HG02678 (cell line): ENCODE data around the gene RAPGEF1.

Experiments
- ATAC-seq: cut with Tn5 transposase; IDR thresholded peaks from one replicate; pipeline ENCODE4 v1.9.1; 2021; ENCODE audit warnings: mild to moderate bottlenecking, moderate library complexity; ENCODE audit not compliant: unreplicated experiment

RAPGEF1 gene

DNA sequence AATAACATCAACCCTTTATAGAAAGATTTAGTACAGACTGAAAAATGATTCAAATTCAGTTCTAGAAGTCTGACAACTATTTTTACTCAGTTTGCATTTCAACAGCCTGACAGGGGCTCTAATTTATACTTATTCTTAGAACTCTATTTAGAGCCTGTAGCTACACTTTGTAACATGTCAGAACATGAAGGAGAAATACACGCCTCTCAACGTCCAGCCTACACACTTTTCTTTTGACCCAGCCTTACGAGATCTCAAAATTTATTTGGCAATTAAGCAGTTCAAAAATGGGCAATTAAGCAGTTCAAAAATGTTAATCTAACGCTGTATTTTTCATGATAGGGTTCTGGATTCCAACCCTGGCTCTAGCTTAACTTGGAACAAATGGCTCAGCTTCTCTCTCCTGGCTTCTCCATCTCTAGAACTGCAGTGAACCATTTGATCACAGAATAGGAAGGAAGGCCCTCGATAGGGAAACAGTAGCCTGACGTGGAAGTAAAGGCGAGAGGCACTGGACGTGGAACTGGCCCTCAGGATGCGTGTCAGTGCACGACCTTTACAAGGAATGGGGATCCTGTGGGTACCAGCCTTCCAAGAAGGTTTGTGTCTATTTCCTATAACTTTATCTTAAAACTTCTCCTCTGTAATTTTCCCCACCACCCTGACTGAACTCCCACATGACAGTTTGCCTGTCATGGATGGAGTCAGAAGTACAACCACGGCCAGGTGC lies 128.1 kb downstream of the RAPGEF1 start:
- ATAC-seq, result no peak

DNA sequence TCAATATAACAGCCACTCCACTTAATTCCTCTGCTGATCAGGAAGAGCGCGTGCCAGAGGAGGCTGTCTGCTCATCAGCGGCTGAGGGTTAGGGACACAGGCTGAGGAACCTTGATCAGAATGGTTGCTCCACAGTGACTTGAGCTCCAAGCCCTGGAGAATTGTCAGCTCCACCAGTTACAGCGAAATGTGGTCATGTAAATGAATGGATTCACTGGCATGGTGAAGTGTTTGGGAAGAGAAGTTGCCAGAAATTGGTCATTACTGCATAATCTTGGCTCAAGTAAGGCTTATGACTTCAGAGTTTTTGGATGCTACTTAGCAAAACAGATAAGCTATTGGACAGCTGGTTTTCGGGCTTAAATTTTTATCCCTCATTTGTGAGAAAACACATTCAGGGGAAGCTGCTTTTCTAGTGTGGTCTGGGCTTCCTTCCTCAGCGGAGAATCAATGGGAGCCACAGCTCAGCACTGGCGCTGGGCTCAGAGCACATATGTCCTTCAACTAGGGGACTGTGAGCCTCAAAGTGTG lies 129.6 kb downstream of the RAPGEF1 start:
- no peak for ATAC-seq

DNA sequence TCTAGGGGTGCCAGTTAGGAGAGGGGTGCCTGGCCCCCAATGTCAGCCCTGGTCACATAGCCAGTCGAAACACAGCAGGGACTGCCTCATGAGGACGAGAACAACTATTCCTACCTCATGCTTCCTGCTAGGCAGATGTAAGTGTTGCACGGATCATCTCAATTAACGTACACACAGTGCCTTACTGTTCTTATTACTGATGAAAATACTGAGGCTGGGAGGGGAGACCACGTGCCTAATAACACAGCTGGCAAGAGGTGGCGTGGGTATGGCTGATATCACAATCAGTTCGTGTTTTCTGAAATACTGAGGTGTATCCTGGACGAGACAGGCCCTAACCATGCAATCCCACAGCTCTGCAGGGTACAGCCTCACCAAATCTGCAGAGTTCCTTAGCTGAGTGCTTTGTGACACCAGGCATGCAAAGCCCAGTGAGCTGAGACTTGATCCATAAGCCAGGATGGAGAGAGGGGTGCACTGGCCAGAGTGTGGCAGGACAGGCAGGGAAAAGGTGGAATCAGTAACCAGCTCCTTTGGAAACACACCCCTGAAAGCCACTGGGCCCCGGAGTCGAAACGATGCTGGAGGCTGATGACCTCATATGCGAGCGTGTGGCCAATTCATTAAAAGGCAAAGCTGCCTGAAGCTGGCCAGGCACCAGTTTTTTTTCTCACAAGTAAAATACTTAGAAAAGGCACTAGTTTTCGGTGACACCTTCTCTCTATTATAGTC lies 130.6 kb downstream of the RAPGEF1 start:
- ATAC-seq, result no peak

DNA sequence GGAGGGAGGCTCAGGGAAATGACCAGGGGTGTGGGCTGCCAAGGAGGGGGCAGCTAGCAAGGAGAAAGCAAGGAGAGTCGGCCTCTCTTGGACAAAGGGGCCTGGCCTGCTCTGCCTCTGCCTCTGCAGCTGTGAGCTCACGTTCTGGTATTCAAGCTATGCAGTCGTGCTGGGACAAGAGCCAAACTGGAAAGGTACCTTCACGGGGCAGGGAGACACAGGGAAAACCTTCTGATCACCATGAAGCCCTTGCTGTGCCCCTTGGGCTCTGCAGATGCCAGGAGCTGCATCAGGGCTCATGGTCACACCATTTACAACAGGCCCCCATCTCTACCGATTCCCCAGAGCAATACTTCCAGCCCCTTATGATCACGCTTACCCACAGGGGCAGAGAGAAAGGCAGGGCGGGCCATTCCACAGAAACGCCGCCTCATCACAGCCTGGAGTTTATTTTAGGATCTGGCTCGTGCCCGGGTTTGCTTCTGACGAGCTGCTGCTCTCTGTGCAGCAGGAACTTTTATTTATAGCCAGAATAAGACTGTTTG lies 131.3 kb downstream of the RAPGEF1 start:
- ATAC-seq, result no peak

DNA sequence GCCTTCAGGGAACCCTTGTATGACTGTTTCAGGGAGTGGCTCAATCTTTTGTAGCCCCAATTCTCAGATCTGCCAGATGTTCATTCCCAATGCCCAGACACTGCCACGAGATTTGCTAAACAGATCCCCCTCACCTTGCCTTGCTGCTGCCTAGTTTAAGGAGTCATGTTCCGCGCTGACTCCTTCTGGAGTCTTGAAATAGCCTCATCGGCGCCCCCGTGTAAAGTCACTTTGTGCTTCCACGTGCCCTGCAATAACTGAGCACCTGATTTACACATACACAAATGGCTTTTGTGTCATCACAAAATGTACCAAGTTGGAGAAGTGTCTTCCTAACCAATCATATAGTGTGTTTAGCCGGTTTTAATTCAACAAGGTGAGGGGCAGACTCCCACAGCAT lies 132.3 kb downstream of the RAPGEF1 start:
- ATAC-seq, result no peak

DNA sequence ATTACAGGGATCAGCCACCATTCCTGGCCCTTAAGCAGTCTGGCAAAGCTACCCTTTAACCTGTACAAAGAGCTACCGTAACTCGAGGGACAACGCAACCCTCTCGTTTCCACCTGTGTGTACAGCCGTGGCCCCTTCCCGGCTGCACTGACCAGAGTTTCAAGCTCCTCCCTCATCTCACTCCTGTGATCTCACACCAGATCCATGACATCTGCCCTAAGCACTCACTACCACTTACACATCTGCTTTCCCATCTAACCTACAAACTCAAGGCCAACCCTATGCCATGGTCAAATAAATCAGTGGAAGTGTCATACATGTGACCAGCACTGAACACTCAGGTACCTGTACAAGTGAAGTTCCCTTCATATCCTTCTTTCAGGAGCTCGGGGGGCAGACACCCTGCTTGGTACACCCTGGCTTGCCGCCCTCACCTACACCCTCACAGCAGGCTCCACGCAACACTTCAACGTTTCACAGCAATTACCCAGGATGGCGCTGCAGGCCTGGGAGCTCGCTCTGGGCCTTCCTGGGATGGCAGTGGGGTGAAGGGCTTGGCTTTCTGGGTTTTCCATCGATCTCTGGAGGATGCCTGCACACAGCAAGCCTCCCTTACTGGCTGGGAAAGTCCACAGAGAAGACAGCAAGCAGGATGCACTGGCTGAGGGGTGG lies 132.8 kb downstream of the RAPGEF1 start:
- ATAC-seq, result no peak

DNA sequence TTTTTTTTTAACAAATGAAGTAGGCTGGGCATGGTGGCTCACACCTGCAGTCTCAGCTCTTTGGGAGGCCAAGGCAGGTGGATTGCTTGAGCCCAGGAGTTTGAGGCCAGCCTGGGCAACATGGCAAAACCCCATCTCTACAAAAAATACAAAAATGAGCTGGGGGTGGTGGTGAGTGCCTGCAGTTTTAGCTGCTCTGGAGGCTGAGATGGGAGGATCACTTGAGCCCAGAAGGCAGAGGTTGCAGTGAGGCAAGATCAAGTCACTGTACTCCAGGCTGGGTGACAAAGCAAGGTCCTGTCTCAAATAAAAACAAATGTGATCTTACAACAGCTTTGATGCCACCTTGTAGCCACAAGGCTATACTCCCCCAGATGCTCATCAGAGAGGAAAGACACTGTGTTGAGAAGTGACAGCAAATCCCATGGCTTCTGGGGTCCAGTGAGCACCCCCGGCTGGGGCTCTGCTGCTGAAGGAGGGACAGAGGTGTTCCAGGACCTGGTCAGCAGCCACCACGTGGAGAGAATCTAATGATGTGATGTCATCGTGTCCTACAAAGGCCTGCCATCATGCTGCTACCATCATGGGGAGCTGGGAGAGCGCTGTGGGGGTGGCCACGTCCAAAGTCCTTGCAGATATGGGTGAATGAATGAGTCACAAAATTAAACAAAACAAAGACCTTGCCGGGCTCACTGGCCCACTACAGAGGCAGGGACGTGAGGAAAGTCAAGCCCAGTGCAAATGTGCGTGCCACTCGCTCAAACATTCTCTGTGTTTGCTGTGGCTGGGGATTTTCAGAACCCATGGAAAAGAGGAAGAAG lies 133.9 kb downstream of the RAPGEF1 start:
- no peak for ATAC-seq

DNA sequence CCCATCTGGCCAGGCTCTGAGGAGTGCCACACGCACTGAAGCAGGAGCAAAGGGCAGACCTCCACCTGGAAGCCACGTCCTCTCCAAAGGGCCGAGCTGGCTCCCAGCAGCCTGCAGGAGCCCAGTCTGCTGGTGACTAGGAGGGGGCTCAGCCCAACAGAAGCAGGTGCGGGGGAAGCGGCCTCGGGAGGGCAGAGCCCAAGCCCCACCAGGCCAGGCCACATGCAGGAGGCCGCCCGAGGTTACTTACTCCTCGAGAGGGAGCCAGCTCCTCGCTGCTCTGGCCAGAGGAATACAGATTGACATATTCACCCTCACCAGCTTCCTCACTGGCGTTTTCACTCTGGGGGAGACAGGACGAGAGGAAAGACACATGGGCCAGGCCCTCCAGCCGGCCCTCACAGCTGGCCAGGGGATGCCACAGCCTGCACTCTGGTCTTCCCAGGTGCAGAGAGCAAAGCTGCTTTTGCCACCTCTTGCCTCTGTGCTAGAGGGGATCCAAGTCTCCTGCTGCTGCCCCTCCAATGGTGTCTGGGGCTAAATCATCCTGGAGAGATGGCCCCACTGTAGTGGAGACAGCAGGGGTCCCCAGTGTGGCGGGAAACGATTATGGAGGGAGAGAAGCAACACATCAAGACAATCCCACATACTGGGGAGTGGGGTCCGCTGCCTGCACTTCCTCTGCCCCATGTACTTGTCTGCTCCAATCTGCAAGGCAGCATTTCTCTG lies 136.0 kb downstream of the RAPGEF1 start:
- no peak for ATAC-seq

DNA sequence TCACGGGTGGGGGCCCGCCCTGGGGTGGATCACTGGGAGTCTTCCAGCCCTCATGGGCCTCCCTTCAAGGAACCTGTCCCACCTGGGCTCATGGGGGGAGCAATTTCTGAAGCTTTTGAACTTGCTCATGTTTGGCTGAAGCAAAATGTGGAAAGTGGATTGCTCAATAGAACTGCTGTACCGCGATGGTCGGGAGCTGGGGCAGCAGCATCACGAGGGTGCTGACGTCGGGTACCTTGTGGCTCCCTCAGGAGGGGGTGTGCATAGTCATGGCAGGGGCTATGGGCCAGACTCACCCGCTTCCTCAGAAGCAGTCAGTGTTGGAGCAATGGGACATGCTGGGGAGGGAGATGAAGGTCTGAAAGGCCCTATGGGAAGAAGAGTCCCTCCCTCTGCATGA lies 136.7 kb downstream of the RAPGEF1 start:
- no peak for ATAC-seq

DNA sequence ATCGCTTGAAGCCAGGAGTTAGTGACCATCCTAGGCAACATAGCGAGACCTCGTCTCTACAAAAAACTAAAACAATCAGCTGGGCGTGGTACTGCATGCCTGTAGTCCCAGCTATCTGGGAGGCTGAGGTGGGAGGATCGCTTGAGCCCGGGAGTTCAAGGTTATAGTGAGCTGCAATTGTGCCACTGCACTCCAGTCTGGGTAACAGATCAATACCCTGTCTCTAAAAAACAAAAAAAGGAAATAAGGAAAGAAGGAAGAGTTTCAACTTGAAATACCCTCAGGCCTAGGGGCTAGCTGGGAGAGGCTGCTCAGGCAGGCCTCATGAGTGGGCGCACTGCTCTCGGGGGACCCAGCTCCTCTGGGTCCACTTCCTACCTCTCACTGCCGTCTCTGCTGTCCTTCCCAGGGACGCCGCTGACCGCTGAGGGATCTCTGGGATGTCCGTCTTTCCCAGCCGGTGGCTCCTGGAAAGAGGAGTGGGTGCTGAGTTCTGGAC lies 138.1 kb downstream of the RAPGEF1 start:
- ATAC-seq, result no peak

DNA sequence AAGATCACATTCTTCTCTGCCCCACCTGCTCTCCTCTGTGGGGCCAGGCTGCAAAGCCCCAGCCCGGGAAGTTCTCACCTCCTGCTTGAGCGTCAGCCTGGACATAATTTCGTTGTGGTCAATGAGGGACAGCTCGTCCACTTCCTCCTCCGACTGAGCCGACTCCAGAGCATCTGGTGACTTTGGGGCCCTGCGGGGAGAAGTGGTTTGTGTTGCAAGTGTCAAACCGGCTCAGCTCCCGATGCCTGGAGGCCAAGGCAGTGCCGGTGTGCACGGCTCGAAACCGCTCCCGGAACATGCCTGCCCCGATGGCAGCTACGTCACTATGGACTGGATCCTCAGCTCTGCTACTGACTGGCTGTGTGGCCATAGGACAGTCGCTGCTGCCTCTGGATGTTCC lies 141.8 kb downstream of the RAPGEF1 start:
- ATAC-seq, result no peak

DNA sequence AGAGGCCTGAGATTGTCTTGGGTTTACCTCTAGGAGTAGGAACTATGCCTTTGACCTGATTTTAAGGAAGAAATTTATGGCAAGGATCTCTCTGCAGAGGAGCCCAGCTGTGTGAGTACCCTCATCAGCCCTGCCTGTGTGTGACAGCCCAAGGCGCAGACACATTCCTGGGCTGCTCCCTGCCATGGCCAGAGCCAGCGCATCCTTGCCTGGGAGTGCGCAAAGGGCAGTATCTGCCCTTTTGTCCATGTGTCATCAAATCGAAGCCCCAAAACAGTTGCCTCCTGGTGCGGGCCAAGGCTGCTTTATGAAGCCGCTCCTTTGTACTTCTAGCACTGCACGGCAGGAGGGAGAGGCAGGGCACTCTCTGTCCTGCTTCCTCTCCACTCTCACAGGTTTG lies 142.6 kb downstream of the RAPGEF1 start:
- no peak for ATAC-seq

DNA sequence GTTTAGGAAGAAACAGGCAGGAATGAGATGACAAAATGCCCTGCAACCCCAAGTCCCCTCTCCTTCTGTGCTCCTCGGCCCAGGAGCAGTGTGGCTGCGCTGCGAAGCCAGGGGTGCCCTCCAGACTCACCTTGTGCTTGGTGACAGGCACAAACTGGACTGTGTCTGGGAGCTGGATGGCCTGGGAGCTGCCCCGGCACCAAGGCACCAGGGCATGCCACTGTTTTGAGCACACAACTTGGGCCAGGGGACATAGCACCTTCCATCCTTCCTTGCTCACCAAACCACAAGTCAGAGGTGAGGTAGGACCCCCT lies 143.5 kb downstream of the RAPGEF1 start:
- ATAC-seq, result no peak

DNA sequence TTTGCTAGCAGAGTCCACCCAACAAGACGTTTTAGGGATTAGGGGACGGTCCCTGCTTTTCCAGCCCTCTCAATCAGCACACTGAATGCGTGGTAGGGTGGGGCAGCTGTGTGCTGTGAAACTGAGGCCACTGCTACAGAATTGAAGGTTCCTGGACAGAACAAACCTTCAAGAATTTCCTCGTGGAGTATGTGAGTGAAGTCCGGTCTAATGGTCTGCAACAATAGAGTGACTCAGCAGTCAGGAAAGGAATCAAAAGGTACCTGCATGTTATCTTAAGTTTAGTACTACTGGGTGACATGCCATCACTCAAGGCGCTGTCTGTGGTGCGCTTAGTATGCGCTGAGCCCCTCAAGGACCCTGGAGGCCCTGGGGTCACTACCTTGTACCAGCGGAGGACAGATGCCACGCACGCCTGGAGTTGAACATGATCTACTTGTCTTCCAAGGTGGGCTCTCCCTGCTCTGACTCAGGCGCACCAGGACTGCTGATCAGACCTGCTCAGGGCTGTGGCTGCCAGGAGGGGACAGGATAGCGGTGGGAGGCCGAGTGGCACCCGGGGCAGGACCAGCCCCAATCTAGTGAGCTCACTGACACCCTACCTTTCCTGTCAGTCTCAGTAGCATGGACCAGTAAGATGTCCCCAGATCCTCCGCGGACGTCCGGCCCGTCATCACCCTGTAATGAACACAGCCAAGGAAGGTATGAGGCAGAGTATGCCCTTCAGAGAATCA lies 144.0 kb downstream of the RAPGEF1 start:
- no peak for ATAC-seq

DNA sequence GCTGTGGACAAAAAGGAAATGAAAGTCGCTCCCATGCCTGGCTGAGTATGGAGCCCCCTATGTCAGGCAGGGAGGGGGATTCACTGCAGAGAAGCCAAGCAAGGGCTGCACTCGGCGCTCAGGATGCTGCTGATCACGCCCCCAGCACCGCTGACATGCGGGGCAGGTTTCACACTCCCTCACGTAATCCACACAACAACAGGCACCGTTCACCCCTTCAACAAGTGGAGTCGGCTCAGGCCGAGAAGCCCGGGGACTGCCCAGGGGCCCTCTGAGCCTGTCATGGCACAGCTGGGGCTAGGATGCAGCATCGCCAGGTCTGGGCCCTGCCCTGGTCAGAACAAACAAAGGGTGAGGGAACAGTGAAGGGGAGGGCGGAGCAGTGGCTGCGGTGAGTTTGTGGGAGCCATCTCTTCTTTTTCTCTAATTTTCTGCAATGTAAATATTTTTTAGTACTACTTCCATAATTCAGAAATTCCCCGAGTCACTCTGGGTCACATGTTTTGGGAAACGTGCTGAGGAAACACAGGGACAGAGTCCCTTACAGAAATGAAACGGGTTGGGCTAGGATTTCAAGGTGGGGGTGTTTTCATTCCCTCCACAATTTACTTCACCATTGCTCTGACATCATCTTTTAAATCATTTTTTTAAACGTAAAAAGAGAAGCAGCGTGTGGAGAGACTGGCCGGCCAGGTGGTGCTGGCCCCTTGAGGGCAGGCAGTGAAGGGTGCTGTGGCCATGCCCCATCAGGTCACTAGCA lies 144.8 kb downstream of the RAPGEF1 start:
- no peak for ATAC-seq

DNA sequence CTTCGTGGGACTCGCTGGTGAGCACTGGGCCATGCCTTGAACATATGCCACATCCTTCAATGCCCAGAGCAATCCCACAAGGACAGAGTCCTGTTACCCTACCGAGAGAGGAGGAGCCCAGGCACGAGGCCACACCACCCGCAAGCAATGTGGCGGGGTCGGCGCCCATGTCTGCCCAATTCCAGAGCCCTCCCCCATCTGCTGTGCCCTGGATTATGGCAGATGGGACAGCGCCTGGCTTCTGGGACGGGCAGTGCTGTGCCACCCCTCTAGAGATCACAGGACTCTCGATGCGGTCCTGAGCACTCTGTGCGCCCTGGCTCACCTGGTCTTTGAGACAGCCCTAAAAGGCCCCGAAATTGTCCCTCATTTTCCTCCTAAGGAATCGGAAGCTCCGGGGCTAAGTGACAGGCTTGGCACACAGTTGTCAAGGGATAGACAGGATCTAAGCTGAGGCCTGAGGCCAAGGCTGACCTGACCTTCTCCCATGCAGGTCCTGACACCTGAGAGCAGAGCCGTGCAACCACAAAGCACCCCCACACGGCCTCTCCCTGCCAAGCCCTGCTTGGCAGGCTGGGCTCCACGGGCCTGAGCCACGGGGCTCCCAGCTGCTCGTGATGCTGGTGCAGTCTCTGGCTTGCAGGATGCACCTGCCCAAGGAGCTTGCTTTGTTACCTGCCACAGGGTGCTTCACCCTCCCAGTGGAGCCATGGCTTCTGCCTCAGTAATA lies 145.8 kb downstream of the RAPGEF1 start:
- ATAC-seq, result no peak

DNA sequence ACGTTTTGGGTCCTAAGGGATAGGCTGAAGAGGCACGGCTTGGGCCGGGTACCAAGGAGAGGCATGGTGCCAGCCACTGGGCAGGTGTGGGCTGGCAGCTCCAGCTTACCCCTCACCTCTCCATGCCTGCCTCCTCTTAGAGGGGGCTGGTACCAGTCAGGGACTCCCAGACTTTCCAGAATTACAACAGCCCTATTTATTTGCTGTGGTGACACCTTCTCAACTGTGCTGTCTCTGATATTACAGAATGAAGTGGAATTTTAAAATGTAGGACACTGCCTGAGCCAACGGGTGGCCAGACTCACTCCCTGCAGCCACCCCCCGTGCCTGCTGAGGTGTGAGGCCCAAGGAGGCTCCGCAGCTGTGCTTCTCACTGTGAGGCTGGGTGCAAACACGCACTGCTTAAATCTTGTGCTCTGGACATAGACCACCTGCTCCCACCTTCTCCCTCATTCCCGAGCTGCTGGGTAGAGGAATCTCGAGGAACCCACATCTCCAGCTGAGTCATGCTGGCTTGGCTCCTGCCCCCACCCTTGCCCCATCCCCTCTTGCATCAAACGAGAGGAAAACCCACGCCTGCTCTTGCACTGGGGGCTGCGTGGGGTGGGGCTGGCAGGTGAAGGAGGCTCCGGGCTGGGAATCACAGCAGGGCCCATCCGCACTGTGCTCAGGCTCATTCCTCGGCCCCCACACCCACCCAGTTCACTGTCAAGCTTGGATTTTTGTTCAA lies 146.6 kb downstream of the RAPGEF1 start:
- no peak for ATAC-seq
